ENCODE results near the gene HGFAC. TPM values are rescaled to one million over a fixed set of nuclear protein-coding genes. Genes with fewer than 3 reads are reported as not detected.

Gene HGFAC
- total and polyA plus RNA-seq, 2 of the 13 experiments (the other 11 are each of a cell fraction or from before 2014, with no cell fraction given): 8.5 to 63.6 TPM

GRCh38 chr4:3480528-3481112 is 38.9 kb downstream of the HGFAC start (continued):
- TF ChIP-seq ZBTB40 (IDR thresholded peaks at IDR 0.05): no peak
- peak; percentile 20; the same call in 1 of the 2 replicates for TF ChIP-seq ZBTB40 (CRISPR knock-in tag; IDR thresholded peaks at IDR 0.05)
- no peak for TF ChIP-seq HES4 (CRISPR knock-in tag; IDR thresholded peaks at IDR 0.05; ENCODE audit: borderline replicate concordance)
- TF ChIP-seq SCMH1 (CRISPR knock-in tag; IDR thresholded peaks at IDR 0.05; ENCODE audit: borderline replicate concordance): no peak
- no peak for TF ChIP-seq UBTF (CRISPR knock-in tag; IDR thresholded peaks at IDR 0.05)
- no peak for TF ChIP-seq MTERF4 (CRISPR knock-in tag; IDR thresholded peaks at IDR 0.05)
- TF ChIP-seq XRCC5 (optimal IDR thresholded peaks at IDR 0.05; ENCODE audit: low read length): peak; percentile 84
- peak; percentile 47 for TF ChIP-seq TAF15 (IDR thresholded peaks at IDR 0.05; ENCODE audit: low read depth, low read length, poor library complexity, severe bottlenecking)
- no peak for TF ChIP-seq DMAP1 (CRISPR knock-in tag; IDR thresholded peaks at IDR 0.05)
- TF ChIP-seq TFE3 (CRISPR knock-in tag; IDR thresholded peaks at IDR 0.05): no peak
- no peak for TF ChIP-seq NR0B2 (CRISPR knock-in tag; IDR thresholded peaks at IDR 0.05)
- TF ChIP-seq ZNF34 (CRISPR knock-in tag; IDR thresholded peaks at IDR 0.05; ENCODE audit: borderline replicate concordance): no peak
- TF ChIP-seq ZNF75D (CRISPR knock-in tag; IDR thresholded peaks at IDR 0.05; ENCODE audit: borderline replicate concordance): no peak
- TF ChIP-seq MTF2 (CRISPR knock-in tag; IDR thresholded peaks at IDR 0.05; ENCODE audit: borderline replicate concordance): peak; percentile 70; the same call in 1 of the 2 replicates
- TF ChIP-seq PHB2 (IDR thresholded peaks at IDR 0.05; ENCODE audit: partially characterized antibody): no peak

All from HepG2 (cell line).